GM12864 (cell line): ENCODE results near the gene C9orf43.

Experiments used
- DNase-seq: peaks from one replicate; pipeline ENCODE4 v3.0.0-alpha.2; 2011; ENCODE audit warnings: low read depth
- H3K4me3 ChIP-seq: 2 replicates; pipeline ENCODE4 v1.5.1; 2011; ENCODE audit warnings: mild to moderate bottlenecking, low read depth, low read length, control low read depth
- TF ChIP-seq, protein P1 (sequence below): IDR thresholded peaks from 2 replicates; pipeline ENCODE4 v1.5.1; 2011; ENCODE audit warnings: low read depth, mild to moderate bottlenecking, moderate library complexity, low read length, control low read depth, inconsistent platforms; ENCODE audit errors: missing control alignments

C9orf43 gene

DNA sequence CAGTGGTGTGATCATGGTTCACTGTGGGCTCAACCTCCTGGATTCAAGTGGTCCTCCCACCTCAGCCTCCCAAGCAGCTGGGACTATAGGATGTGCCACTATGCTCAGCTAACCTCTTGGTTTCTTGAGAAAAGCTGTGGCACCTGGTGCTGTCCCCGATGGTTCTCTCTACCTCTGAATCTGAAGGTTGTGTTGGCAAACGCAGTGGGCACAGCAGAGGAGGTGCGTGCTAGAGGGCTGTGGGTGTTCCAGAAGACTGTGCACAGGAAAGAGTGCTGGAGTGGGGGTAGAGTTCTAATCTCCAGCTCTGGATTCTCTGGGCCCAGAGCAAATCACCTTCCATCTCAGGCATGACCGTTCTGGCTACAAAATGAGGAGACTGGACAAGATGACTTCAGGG, 65.4 kb downstream of the C9orf43 start:
- no peak overlapping the region for H3K4me3 ChIP-seq
- DNase-seq = no peak
- TF ChIP-seq, protein P1, sequence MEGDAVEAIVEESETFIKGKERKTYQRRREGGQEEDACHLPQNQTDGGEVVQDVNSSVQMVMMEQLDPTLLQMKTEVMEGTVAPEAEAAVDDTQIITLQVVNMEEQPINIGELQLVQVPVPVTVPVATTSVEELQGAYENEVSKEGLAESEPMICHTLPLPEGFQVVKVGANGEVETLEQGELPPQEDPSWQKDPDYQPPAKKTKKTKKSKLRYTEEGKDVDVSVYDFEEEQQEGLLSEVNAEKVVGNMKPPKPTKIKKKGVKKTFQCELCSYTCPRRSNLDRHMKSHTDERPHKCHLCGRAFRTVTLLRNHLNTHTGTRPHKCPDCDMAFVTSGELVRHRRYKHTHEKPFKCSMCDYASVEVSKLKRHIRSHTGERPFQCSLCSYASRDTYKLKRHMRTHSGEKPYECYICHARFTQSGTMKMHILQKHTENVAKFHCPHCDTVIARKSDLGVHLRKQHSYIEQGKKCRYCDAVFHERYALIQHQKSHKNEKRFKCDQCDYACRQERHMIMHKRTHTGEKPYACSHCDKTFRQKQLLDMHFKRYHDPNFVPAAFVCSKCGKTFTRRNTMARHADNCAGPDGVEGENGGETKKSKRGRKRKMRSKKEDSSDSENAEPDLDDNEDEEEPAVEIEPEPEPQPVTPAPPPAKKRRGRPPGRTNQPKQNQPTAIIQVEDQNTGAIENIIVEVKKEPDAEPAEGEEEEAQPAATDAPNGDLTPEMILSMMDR = no peak

DNA sequence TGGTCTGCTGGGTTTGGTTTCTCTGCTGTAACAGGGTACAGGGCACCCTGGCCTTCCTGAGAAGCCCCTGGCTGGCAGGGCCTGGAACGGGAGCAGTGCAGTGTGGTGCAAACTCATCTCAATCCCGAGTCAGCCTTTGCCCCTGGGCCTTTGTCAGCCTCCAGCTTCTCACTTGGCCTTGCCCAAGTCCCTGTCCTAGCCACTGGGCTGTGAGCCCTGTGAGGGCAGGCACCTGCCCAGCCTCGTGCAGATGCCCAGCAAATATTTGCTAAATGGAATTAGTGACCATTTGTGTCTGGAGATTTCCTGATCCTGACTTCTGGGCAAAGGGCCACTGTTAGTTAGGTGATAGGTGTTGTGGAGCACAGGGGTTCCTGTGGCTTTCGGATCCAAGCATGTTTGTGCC, 66.0 kb downstream of the C9orf43 start:
- no peak for DNase-seq
- TF ChIP-seq, protein P1 = no peak
- no peak overlapping the region for H3K4me3 ChIP-seq

DNA sequence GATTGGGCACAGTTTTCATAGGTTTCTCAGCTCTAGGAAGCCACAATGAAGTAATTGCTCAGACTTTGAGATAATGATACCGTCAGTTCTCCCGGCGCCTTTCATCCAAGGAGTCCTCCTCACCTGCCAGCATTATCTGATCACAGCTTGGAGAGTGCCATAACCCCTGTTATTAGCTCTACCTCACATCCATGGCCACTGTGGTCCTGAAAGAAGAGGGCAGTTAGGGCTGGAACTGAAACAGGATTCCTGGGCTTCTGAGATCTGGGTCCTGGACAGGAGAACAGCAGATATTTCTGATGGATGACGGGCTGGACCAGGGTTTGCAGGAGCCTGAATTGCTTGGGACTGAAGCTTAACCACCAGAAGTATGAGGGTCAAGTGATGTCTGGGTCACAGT, 66.5 kb downstream of the C9orf43 start:
- H3K4me3 ChIP-seq = no peak overlapping the region
- no peak for DNase-seq
- TF ChIP-seq, protein P1 = no peak

DNA sequence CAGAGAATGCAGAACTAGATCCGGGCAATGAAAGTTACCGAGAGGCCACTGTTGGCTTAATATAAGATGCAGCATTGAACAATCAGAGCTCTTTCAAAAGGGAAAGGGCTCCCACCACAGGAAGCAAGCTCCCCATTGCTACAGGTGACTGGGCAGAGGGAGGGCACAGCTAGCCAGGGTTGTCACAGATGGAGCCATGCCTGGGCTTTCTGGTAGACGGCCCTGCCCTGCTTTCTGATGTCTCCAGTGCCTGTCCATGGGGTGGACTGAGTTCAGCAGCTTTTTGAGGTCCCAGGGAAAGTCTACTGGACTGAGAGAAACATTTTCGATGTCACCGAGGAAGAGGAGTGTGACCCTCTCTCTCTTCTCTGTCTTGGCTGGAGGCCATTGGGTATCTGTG, 67.1 kb downstream of the C9orf43 start:
- TF ChIP-seq, protein P1 = no peak
- H3K4me3 ChIP-seq = no peak overlapping the region
- no peak for DNase-seq

DNA sequence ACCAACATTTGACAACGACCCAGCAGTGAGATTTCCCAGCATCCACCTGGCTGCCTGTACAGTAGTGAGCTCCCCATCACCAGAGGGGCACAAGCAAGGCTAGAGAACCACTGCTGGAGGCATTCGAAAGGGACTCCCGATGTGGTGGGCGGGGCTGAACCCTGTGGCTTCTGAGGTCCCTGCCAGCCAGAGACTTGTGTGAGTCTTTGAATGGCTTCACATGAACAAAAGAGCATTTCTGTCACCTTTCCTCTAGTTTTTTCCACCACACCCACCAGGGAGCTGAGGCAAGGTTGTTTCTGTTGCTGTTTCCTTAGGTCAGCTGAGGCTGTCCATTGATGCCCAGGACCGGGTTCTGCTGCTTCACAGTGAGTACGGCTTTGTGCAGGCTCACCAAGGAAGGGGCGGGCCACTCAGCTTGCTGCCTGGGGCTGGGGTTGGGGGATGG, 68.7 kb downstream of the C9orf43 start:
- no peak overlapping the region for H3K4me3 ChIP-seq
- TF ChIP-seq, protein P1 = no peak
- no peak for DNase-seq
